NCI-H510A treated with DMSO at 0.1 percent for 48 hours (cell line): Measurements from ENCODE around the gene PKIG.

ENCODE experiments used
- DNase-seq: peaks from one replicate; lab custom pipeline; 2025; lab: John Stamatoyannopoulos, UW

Gene PKIG

DNA sequence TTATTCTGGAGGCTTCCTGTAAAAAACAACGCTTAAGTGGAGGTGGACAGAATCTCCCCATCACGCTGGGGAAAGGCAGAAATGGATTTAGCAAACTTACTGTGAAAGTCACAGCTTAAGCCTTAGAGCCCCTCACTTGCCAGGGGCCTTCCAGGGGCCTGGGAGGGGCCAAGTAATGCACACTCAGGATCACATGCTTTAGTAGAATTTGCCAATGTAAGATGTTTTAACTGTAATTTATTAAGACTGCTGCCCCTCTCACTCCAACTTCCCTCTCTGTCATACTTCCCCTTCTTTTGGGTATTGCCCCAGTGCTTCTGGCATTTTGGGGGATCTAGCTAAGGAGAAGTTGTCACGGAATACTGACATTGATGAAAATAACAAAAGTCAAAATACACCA is 81.8 kb downstream of the PKIG start:
- no peak for DNase-seq

DNA sequence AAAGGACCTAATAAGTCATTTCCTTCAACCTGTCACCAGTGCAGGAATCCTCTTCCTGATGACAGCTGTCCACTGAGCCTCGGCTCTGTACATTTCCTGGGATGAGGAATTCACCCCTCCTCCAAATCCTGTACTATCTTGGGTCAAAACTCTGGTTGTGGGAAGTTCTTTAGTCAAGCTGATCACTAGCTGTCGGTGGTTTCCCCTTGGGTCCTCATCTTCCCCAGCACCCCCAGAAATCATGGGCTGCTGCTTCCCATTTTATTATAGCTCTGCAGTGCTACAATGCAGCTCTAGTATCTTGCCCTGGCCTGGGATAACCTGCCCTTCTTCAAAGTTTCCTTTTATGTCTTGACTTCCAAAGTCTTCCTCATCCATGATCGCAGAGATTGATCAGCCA is 83.7 kb downstream of the PKIG start:
- DNase-seq = no peak
